RWPE2 (cell line): ENCODE data around the gene DERL3.

Source experiments
- ATAC-seq: fragments of 200-7000 bp; cut with Tn5 transposase; 3 replicates; pipeline ENCODE4 v1.9.1; 2021; ENCODE audit warnings: low read depth
- DNase-seq: peaks from one replicate; pipeline ENCODE4 v3.0.0-alpha.2; 2020; ENCODE audit warnings: low spot score
- H3K27ac ChIP-seq: fragments of 450-650 bp; 2 replicates; pipeline ENCODE4 v1.5.1; 2017; ENCODE audit warnings: mild to moderate bottlenecking; ENCODE audit not compliant: poor library complexity, severe bottlenecking
- H3K27me3 ChIP-seq: fragments of 250-450 bp; sonication (Bioruptor Pico); 2 replicates; pipeline ENCODE4 v1.5.1; 2021; ENCODE audit warnings: mild to moderate bottlenecking, moderate library complexity; ENCODE audit not compliant: insufficient read depth, poor library complexity, severe bottlenecking
- H3K36me3 ChIP-seq: fragments of 250-450 bp; sonication (Bioruptor Pico); 2 replicates; pipeline ENCODE4 v1.5.1; 2020; ENCODE audit warnings: low read depth, mild to moderate bottlenecking, moderate library complexity
- H3K4me1 ChIP-seq: fragments of 250-450 bp; sonication (Bioruptor Pico); 2 replicates; pipeline ENCODE4 v1.5.1; 2021; ENCODE audit warnings: mild to moderate bottlenecking, moderate library complexity; ENCODE audit not compliant: insufficient read depth, poor library complexity, severe bottlenecking
- H3K4me3 ChIP-seq: fragments of 250-450 bp; sonication (Bioruptor Pico); 2 replicates; pipeline ENCODE4 v1.5.1; 2021; ENCODE audit warnings: mild to moderate bottlenecking, moderate library complexity; ENCODE audit not compliant: severe bottlenecking
- H3K9me3 ChIP-seq: fragments of 250-450 bp; sonication (Bioruptor Pico); 2 replicates; pipeline ENCODE4 v1.5.1; 2021; ENCODE audit warnings: mild to moderate bottlenecking, moderate library complexity; ENCODE audit not compliant: severe bottlenecking
- TF ChIP-seq, protein P1 (sequence below): fragments of 450-650 bp; IDR thresholded peaks from one replicate; pipeline ENCODE4 v1.5.1; 2017; ENCODE audit warnings: mild to moderate bottlenecking, moderate library complexity; ENCODE audit not compliant: poor library complexity, severe bottlenecking

Gene DERL3

DNA sequence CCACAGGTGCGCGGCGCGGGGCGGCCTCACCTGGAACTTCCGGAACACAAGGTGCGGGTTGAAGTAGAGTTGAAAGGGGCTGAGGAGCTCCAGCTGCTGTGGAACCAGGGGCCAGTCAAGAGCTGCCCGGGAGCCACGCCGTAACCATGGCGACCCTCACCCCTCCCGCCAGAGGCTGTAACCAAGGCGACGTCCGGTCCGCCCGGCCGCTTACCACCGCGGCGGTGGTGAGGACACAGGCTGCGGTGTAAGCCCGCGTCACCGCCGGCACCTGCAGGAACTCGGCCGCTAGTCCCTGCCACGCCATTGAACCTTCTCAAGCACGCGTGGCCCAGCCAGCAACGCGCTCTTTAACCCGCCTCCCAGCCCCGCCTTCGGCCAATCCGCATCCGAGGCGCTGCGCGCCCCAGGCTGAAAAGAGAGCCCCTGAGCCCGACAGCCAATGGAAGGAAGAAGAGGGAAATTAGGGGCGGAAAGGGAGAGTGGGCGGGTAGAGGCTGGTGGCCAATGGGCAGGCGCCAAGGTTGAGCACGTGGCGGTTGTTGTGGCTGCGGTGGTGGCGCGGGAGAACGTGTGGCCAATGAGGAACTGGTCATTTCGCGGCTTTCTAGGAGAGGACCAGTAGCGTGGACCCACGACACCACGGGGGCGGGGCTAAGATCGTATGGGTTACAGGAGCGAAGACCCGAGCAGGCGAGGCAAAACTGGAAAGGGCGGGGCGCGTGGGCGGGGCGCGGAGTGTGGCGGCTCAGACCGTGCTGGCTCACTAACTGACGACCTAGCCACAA is at the start of gene DERL3:
DERL3 (minus strand) TSS at position 326 of the 788 bp plus-strand sequence; CDS start at position 307, 19 bp downstream.
- Histone ChIP-seq H3K4me1 (no peaks in the 10 kb centered on the region), H3K27ac (no peak within 1 kb of the TSS), H3K27me3 (no peaks in the 10 kb centered on the region), H3K9me3 (no peaks in the 10 kb centered on the region), H3K4me3 (peak within 1 kb of the TSS; percentile 45), H3K36me3 (peaks cover 16% of the 10 kb centered on the region; the same call in 1 of the 2 replicates)
- DNase-seq: peak; percentile 99
- ATAC-seq: peak; percentile 90
- TF ChIP-seq, protein P1, sequence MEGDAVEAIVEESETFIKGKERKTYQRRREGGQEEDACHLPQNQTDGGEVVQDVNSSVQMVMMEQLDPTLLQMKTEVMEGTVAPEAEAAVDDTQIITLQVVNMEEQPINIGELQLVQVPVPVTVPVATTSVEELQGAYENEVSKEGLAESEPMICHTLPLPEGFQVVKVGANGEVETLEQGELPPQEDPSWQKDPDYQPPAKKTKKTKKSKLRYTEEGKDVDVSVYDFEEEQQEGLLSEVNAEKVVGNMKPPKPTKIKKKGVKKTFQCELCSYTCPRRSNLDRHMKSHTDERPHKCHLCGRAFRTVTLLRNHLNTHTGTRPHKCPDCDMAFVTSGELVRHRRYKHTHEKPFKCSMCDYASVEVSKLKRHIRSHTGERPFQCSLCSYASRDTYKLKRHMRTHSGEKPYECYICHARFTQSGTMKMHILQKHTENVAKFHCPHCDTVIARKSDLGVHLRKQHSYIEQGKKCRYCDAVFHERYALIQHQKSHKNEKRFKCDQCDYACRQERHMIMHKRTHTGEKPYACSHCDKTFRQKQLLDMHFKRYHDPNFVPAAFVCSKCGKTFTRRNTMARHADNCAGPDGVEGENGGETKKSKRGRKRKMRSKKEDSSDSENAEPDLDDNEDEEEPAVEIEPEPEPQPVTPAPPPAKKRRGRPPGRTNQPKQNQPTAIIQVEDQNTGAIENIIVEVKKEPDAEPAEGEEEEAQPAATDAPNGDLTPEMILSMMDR: no peak

DNA sequence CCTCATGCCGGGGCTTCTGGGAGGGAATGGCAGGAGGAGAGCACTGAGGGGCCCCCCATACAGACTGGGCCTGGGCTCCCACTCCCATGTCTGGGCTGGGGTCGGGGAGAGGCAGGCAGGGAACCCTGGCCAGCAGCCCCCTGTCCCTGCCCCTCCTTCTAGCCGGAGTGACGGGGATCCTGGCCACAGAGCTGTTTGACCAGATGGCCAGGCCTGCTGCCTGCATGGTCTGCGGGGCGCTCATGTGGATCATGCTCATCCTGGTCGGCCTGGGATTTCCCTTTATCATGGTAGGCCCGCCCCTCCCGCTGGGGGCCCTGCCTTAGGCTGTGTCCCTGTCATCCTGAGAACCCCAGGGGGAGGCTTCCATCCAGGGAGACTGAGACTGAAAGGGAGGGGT is 45.3 kb upstream of the DERL3 start:
- TF ChIP-seq, protein P1: no peak

DNA sequence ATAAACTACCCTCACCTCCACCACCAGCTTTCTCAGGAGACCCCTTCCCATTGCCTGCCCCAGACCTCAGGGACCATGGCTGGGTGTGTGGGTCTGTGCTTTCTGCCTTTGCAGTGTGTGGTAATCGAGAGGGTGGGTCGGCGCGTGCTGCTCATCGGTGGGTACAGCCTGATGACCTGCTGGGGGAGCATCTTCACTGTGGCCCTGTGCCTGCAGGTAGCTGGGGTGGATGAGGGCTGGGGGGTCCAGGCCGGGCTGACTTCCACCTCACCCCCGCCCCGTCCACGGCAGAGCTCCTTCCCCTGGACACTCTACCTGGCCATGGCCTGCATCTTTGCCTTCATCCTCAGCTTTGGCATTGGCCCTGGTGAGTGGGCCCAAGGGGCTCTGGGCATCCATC is 44.9 kb upstream of the DERL3 start:
- H3K4me1 ChIP-seq: peaks cover 6% of the 10 kb centered on the region
- no peak overlapping the region for H3K27ac ChIP-seq
- H3K27me3 ChIP-seq: no peaks in the 10 kb centered on the region
- DNase-seq (no peak), ATAC-seq (no peak)
- H3K4me3 ChIP-seq: no peak overlapping the region
- TF ChIP-seq, protein P1: no peak
- no peaks in the 10 kb centered on the region for H3K9me3 ChIP-seq
- H3K36me3 ChIP-seq: no peaks in the 10 kb centered on the region

More for the DNA sequence above, 45.3 kb upstream of the DERL3 start:
- no peaks in the 10 kb centered on the region for H3K9me3 ChIP-seq
- H3K27ac ChIP-seq: no peak overlapping the region
- no peaks in the 10 kb centered on the region for H3K36me3 ChIP-seq
- H3K4me1 ChIP-seq: peaks cover 6% of the 10 kb centered on the region
- H3K4me3 ChIP-seq: no peak overlapping the region
- no peak for DNase-seq
- no peaks in the 10 kb centered on the region for H3K27me3 ChIP-seq
- ATAC-seq: no peak

DNA sequence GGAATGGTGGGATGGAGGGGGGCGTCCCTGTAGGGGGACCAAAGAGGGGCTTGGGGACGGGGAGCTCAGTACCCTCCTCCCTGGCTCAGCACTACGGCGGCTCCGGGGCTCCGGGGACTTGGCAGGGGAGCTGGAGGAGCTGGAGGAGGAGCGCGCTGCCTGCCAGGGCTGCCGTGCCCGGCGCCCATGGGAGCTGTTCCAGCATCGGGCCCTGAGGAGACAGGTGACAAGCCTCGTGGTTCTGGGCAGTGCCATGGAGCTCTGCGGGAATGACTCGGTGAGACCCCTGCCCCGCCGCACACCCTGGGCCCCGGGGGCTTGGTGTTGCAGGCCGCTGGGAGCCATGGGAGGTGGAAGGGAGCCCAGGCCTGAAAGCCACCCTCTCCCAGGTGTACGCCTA is 43.6 kb upstream of the DERL3 start:
- Histone ChIP-seq H3K36me3 (no peaks in the 10 kb centered on the region), H3K4me3 (no peak overlapping the region), H3K9me3 (no peaks in the 10 kb centered on the region), H3K27ac (no peak overlapping the region), H3K27me3 (no peaks in the 10 kb centered on the region), H3K4me1 (no peaks in the 10 kb centered on the region)
- no peak for DNase-seq
- no peak for ATAC-seq
- TF ChIP-seq, protein P1: no peak

DNA sequence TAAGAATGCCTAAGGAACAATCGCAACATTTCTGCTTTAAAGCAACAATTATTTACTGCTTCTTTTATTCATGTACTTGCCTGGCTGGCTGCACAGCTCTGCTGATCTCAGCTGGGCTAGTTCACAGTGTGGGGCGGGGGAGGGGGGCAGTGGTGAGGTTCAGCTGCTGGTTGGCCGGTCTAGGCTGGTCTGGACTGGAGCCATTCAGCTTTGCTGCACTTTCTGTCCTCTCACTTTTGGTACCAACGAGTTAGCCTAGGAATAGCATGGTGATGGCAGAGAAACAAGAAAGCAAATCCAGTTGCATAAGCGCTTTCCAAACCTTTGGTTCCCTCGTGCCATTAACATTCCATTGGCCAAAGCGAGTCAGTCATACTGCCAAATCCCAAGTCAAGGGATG is 39.4 kb upstream of the DERL3 start:
- DNase-seq: no peak
- Histone ChIP-seq H3K36me3 (no peaks in the 10 kb centered on the region), H3K4me1 (no peaks in the 10 kb centered on the region), H3K27ac (no peak overlapping the region), H3K9me3 (no peaks in the 10 kb centered on the region), H3K27me3 (no peaks in the 10 kb centered on the region), H3K4me3 (no peak overlapping the region)
- TF ChIP-seq, protein P1: no peak
- ATAC-seq: no peak
